ENCODE results near the gene GABRP.
"Not testable (repeated sequence)": the region's sequence is repeated elsewhere in the genome, so short reads cannot be mapped to it uniquely, and the experiment has no call there.

The GABRP gene

GRCh38 chr5:170761708-170762066, 21.8 kb upstream of the GABRP start:
- TF ChIP-seq ZNF274 (IDR thresholded peaks at IDR 0.05; ENCODE audit: low read depth, low read length), result no peak
- H3K4me3 ChIP-seq (ENCODE audit: low read length), result no peak overlapping the region

GRCh38 chr5:170762298-170762697, 21.2 kb upstream of the GABRP start:
- not testable (repeated sequence) for H3K4me3 ChIP-seq (ENCODE audit: low read length)

- not testable (repeated sequence) for H3K4me3 ChIP-seq (ENCODE audit: low read length)
These were observed 17.7 kb upstream of the GABRP start for GRCh38 chr5:170765868-170766267.

GRCh38 chr5:170769246-170769645, 14.3 kb upstream of the GABRP start:
- H3K4me3 ChIP-seq (ENCODE audit: low read length), result no peak overlapping the region
- TF ChIP-seq ZNF274 (IDR thresholded peaks at IDR 0.05; ENCODE audit: low read depth, low read length), result no peak

- no peak overlapping the region for H3K4me3 ChIP-seq (ENCODE audit: low read length)
- TF ChIP-seq ZNF274 (IDR thresholded peaks at IDR 0.05; ENCODE audit: low read depth, low read length), result no peak
These were observed 13.6 kb upstream of the GABRP start for GRCh38 chr5:170769898-170770416.

- H3K4me3 ChIP-seq (ENCODE audit: low read length), result no peak overlapping the region
- no peak for TF ChIP-seq ZNF274 (IDR thresholded peaks at IDR 0.05; ENCODE audit: low read depth, low read length)
These were observed 12.0 kb upstream of the GABRP start for GRCh38 chr5:170771496-170771895.

GRCh38 chr5:170773024-170773985, 10.2 kb upstream of the GABRP start:
- no peak for TF ChIP-seq ZNF274 (IDR thresholded peaks at IDR 0.05; ENCODE audit: low read depth, low read length)
- no peak overlapping the region for H3K4me3 ChIP-seq (ENCODE audit: low read length)

GRCh38 chr5:170774831-170775230, 8.7 kb upstream of the GABRP start:
- H3K4me3 ChIP-seq (ENCODE audit: low read length), result no peak overlapping the region
- TF ChIP-seq ZNF274 (IDR thresholded peaks at IDR 0.05; ENCODE audit: low read depth, low read length), result no peak

GRCh38 chr5:170781946-170782345, 1.6 kb upstream of the GABRP start:
- TF ChIP-seq ZNF274 (IDR thresholded peaks at IDR 0.05; ENCODE audit: low read depth, low read length), result no peak
- no peak overlapping the region for H3K4me3 ChIP-seq (ENCODE audit: low read length)

- TF ChIP-seq ZNF274 (IDR thresholded peaks at IDR 0.05; ENCODE audit: low read depth, low read length), result no peak
- no peak overlapping the region for H3K4me3 ChIP-seq (ENCODE audit: low read length)
These were observed 1.1 kb upstream of the GABRP start for GRCh38 chr5:170782438-170782837.

- no peak overlapping the region for H3K4me3 ChIP-seq (ENCODE audit: low read length)
- no peak for TF ChIP-seq ZNF274 (IDR thresholded peaks at IDR 0.05; ENCODE audit: low read depth, low read length)
These were observed 1.9 kb downstream of the GABRP start for GRCh38 chr5:170785416-170785815.

- no peak overlapping the region for H3K4me3 ChIP-seq (ENCODE audit: low read length)
- no peak for TF ChIP-seq ZNF274 (IDR thresholded peaks at IDR 0.05; ENCODE audit: low read depth, low read length)
These were observed 3.7 kb downstream of the GABRP start for GRCh38 chr5:170787216-170787615.

GRCh38 chr5:170788626-170789304, 5.2 kb downstream of the GABRP start:
- no peak overlapping the region for H3K4me3 ChIP-seq (ENCODE audit: low read length)
- TF ChIP-seq ZNF274 (IDR thresholded peaks at IDR 0.05; ENCODE audit: low read depth, low read length), result no peak

- no peak for TF ChIP-seq ZNF274 (IDR thresholded peaks at IDR 0.05; ENCODE audit: low read depth, low read length)
These were observed 7.9 kb downstream of the GABRP start for GRCh38 chr5:170791325-170791954.

GRCh38 chr5:170792878-170793277, 9.4 kb downstream of the GABRP start:
- no peak for TF ChIP-seq ZNF274 (IDR thresholded peaks at IDR 0.05; ENCODE audit: low read depth, low read length)
- H3K4me3 ChIP-seq (ENCODE audit: low read length), result no peak overlapping the region

More at GRCh38 chr5:170791325-170791954, 7.9 kb downstream of the GABRP start:
- H3K4me3 ChIP-seq (ENCODE audit: low read length), result no peak overlapping the region

All from GM08714 (cell line).